GM18526 (cell line): ENCODE data around the gene RPSA.

Experiments
- POLR2A ChIP-seq: IDR thresholded peaks from 3 replicates; pipeline ENCODE4 v1.6.1; 2011; ENCODE audit not compliant: insufficient read length; ENCODE audit errors: extremely low read depth

RPSA gene

DNA sequence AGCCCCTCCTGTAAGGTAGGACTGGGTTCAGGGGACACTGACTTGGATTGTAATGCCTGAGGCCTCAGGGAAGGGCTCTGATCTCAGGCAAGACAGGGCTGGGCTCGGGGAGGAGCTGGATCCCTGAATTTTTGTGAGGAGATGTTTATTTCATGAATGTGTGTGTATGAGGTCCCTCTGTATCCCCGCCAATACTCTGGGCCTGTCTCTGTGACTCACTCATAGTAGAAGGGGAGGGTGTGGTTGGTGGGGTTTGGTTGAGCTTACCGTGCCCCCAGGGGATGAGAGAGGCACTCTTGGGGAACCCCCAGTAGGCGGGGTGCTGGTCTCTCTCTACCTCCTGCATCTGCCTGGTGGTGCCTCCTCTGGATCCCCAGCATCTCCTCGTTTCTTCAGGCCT lies 28.1 kb downstream of the RPSA start:
- TF ChIP-seq POLR2A = no peak

DNA sequence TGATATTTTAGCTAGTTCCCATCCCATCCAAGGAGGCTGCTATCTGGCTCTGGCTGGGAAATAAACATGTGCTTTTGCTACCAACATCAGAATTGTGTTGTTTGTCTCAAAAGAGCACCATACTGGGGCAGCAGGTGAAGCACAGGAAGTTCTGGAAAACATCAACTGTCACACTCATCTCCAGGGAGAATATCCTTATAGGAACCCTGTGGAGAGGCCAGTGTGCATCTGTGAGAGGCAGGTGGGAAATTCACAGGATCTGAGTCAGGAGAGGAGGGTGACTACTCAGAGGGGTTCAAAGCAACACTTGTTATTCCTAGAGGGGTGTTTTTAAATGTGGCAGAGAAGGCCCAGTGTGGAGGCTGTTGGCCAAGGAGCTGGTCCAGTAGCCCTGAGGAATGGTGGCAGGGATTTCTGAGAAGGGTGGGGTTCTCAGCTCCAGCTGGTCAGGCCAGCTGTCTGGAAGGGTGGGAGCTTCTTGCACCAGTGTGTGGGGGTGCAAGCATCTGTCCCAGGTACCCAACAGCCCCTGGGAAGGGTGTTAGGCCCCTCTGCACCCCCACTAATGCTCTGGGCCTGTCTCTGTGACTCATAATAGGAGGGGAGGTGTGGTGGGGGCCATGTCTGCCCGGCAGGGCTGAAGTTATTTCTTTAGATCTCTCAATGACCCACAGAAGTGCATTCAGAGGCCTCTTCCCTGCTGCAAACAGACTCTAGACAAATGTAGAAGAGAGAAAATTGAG lies 28.7 kb downstream of the RPSA start:
- TF ChIP-seq POLR2A = no peak

GRCh38 chr3:39438880-39439279 lies 32.4 kb downstream of the RPSA start:
- TF ChIP-seq POLR2A = no peak

DNA sequence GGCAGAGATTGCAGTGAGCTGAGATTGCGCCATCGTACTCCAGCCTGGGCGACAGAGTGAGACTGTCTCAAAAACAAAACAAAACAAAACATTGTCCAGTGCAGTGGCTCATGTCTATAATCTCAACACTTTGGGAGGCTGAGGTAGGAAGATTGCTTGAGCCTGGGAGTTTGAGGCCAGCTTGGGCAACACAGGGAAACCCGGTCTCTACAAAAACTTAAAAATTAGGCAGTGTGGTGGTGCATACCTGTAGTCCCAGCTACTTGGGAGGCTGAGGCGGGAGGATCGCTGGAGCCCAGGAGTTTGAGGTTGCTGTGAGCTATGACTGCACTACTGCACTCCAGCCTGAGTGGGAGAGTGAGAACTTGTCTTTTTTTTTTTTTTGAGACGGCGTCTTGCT lies 33.8 kb downstream of the RPSA start:
- no peak for TF ChIP-seq POLR2A

- TF ChIP-seq POLR2A = no peak
Observed at GRCh38 chr3:39443530-39443929, 37.0 kb downstream of the RPSA start.

DNA sequence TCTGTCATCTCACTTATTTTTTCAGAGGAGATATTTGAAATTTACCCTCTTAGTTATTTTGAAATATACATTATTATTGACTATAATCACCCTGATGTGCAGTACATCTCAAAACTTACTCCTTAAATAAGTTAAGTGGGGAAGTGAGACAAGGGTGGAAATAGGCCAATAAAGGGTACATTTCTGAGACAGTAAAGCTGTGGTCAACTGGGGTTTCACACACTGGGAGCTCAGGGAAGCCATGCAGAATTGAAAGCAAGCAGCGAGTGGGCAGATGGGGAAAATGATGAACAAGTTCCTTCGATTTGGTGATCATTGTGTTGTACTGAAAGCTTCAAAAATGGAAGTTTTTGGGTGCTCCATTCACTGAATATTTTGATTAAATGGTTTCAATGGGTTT lies 39.4 kb downstream of the RPSA start:
- TF ChIP-seq POLR2A = no peak

- TF ChIP-seq POLR2A = no peak
Observed at GRCh38 chr3:39446444-39446843, 39.9 kb downstream of the RPSA start.

DNA sequence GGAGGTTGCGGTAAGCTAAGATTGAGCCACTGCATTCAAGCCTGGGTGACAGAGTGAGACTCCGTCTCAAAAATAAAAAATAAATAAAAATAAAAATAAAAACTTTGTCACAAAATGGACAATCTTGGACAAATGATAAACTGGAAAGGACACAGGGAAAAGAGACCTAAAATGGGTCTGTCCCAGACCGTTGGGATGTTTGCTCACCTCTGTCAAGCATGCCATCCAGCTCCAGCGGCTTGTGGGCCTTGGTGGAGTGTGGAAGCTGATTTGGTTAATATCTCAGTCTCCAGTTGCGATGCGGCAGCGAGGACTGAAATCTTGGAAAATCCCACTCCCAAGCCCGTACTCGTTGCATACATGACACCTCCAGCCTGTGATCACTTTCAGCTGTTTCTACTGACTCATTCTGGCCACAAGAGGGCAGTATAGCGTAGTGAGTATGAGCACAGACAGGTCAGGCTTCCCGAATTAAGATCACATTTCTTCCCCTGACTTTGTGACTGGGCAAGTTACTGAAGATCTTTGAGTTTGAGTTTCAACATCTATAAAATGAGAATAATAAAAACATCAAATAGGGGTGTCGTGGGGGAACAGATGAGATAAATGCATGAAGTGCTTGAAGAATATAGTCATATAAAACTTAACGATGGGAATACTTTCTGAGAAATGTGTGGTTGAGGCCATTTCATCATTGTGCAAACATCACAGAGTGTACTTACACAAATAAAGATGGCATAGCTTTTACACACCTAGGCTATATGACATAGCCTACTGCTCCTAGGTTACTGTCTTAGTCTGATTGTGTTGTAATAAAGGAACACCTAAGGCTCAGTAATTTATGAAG lies 41.3 kb downstream of the RPSA start:
- no peak for TF ChIP-seq POLR2A

- TF ChIP-seq POLR2A = no peak
Observed at GRCh38 chr3:39448506-39449233, 42.1 kb downstream of the RPSA start.

DNA sequence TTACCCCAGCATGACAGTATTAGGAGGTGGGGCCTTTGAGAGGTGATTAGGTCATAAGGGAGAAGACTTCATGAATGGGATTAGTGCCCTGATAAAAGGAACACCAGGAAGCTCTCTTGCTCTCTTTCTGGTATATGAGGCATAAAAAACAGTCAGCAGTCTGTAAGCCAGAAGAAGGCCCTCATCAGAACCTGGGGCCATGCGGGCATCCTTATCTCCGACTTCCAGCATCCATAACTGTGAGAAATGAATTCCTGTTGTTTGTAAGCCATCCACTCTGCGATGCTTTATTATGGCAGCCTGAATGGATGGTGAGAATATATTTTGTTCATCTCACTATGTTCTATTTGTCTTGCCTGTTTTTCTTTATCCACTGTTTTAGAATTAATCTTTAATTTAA lies 43.3 kb downstream of the RPSA start:
- TF ChIP-seq POLR2A = no peak

GRCh38 chr3:39453134-39453533 lies 46.6 kb downstream of the RPSA start:
- TF ChIP-seq POLR2A = no peak

DNA sequence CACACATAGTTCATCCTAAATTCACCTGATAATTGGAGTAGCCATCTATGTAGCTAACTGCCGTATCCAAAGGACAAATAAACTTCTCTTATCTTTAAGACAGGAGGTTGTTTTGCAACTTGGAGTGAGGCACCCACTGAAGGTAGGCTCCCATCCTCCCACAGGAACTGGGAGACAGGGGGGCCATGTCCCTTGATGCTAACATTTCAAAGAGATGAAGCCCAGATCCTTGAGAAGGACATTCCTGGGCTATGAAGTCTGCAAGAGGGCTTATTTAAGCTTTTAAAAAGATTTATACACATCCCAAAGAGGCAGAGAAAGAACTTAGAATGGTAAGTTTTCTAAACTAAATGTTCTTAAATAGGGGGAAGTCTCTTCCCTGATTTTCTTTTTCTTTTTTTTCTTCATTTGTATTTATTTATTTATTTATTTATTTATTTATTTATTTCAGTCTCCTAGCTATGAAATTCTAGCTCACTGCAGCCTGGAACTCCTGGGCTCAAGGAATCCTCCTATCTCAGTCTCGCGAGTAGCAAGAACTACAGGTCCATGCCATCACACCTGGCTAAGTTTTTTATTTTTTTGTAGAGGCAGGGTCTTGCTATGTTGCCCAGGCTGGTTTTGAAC lies 48.2 kb downstream of the RPSA start:
- TF ChIP-seq POLR2A = no peak

GRCh38 chr3:39456159-39456558 lies 49.6 kb downstream of the RPSA start:
- TF ChIP-seq POLR2A = no peak

DNA sequence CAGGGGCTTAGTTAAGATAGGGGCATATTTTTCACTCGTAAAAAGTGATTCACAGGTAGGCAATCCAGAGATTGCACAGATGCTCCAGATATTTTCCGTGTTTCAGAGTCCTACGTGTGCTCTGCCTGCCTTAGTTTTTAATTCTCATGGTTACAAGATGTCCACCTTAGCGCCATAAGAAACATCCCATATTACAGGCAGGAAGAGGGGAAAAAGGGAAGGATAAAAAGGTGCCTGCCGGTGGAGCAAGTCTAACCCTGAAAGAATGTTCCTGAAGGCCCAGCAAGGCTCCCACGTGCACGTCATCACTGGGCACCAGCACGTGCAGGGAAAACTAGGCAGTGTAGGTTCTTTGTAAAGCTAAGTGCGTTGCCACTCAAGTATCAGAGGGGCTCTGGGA lies 50.8 kb downstream of the RPSA start:
- TF ChIP-seq POLR2A = no peak

GRCh38 chr3:39460677-39461076 lies 54.2 kb downstream of the RPSA start:
- no peak for TF ChIP-seq POLR2A
